ENCODE data around the gene CACNG7.
"Not testable (repeated sequence)": the region's sequence is repeated elsewhere in the genome, so short reads cannot be mapped to it uniquely, and the experiment has no call there.

The CACNG7 gene

GRCh38 chr19:53906211-53907192 lies 2.6 kb upstream of the CACNG7 start:
- DNase-seq = peak; percentile 34

- DNase-seq = no peak
Observed at GRCh38 chr19:53907193-53907581, 1.9 kb upstream of the CACNG7 start.

- no peak for DNase-seq
Observed at GRCh38 chr19:53907690-53908089, 1.4 kb upstream of the CACNG7 start.

- peak; percentile 75 for DNase-seq
Observed at GRCh38 chr19:53908106-53908934, 758 bp upstream of the CACNG7 start.

- no peak for DNase-seq
Observed at GRCh38 chr19:53909471-53910169, 542 bp downstream of the CACNG7 start.

GRCh38 chr19:53910170-53910518 lies 1.1 kb downstream of the CACNG7 start:
- no peak for DNase-seq

- peak; percentile 21 for DNase-seq
Observed at GRCh38 chr19:53912653-53913052, 3.6 kb downstream of the CACNG7 start.

- no peak for DNase-seq
Observed at GRCh38 chr19:53915000-53915399, 5.9 kb downstream of the CACNG7 start.

GRCh38 chr19:53916004-53916403 lies 6.9 kb downstream of the CACNG7 start:
- no peak for DNase-seq

GRCh38 chr19:53917356-53917755 lies 8.3 kb downstream of the CACNG7 start:
- DNase-seq = no peak

GRCh38 chr19:53927739-53928138 lies 18.7 kb downstream of the CACNG7 start:
- DNase-seq = no peak

GRCh38 chr19:53936029-53936428 lies 27.0 kb downstream of the CACNG7 start:
- DNase-seq = peak; percentile 7

GRCh38 chr19:53942001-53942786 lies 33.1 kb downstream of the CACNG7 start:
- peak; percentile 37 for DNase-seq

GRCh38 chr19:53944416-53944815 lies 35.3 kb downstream of the CACNG7 start:
- DNase-seq = no peak

- no peak for DNase-seq
Observed at GRCh38 chr19:53944933-53945332, 35.9 kb downstream of the CACNG7 start.

GRCh38 chr19:53945441-53945840 lies 36.4 kb downstream of the CACNG7 start:
- DNase-seq = no peak

GRCh38 chr19:53945998-53946397 lies 36.9 kb downstream of the CACNG7 start:
- no peak for DNase-seq

- peak; percentile 29 for DNase-seq
Observed at GRCh38 chr19:53947624-53948023, 38.5 kb downstream of the CACNG7 start.

GRCh38 chr19:53948611-53949010 lies 39.5 kb downstream of the CACNG7 start:
- not testable (repeated sequence) for DNase-seq

GRCh38 chr19:53951436-53951835 lies 42.4 kb downstream of the CACNG7 start:
- no peak for DNase-seq

GRCh38 chr19:53951947-53952346 lies 42.9 kb downstream of the CACNG7 start:
- DNase-seq = no peak

GRCh38 chr19:53953383-53953782 lies 44.3 kb downstream of the CACNG7 start:
- DNase-seq = no peak
